ENCODE measurements around the gene CCDC88B. TPM values are rescaled to one million over a fixed set of nuclear protein-coding genes. Genes with fewer than 3 reads are reported as not detected.

The CCDC88B gene
- total and polyA plus RNA-seq, 9 of the 15 experiments (the other 6 are each of a cell fraction or from before 2014, with no cell fraction given), result 0.13 to 18.1 (median 7.9) TPM

DNA sequence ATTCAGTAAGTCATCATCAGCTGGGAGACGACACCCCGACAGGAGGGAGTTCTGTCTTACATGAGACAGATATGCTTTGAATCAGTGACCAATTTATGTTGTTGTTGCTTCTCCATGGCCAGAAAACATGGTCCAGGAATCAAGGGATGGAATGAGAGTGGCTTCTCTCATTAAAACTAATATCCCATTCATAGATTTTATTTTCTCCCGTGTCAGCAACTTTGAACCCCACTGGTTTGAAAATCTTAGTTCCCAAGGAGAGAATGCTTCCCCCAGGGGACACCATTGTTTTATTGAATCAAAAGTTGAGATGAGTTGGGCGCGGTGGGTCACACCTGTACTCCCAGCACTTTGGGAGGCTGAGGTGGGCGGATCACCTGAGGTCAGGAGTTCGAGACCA, 61.8 kb downstream of the CCDC88B start (continued):
- no peak for TF ChIP-seq CC2D1A (IDR thresholded peaks at IDR 0.05)
- TF ChIP-seq, protein P1, sequence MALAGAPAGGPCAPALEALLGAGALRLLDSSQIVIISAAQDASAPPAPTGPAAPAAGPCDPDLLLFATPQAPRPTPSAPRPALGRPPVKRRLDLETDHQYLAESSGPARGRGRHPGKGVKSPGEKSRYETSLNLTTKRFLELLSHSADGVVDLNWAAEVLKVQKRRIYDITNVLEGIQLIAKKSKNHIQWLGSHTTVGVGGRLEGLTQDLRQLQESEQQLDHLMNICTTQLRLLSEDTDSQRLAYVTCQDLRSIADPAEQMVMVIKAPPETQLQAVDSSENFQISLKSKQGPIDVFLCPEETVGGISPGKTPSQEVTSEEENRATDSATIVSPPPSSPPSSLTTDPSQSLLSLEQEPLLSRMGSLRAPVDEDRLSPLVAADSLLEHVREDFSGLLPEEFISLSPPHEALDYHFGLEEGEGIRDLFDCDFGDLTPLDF (CRISPR knock-in tag; IDR thresholded peaks at IDR 0.05), result no peak
- TF ChIP-seq ILK (tag; IDR thresholded peaks at IDR 0.05; ENCODE audit: borderline replicate concordance, low read depth), result no peak
- no peak for TF ChIP-seq CREB3L1 (IDR thresholded peaks at IDR 0.05; ENCODE audit: borderline replicate concordance, low read depth)
- no peak for TF ChIP-seq ZNF561 (CRISPR knock-in tag; conservative IDR thresholded peaks at IDR 0.05)
- TF ChIP-seq, protein P2, sequence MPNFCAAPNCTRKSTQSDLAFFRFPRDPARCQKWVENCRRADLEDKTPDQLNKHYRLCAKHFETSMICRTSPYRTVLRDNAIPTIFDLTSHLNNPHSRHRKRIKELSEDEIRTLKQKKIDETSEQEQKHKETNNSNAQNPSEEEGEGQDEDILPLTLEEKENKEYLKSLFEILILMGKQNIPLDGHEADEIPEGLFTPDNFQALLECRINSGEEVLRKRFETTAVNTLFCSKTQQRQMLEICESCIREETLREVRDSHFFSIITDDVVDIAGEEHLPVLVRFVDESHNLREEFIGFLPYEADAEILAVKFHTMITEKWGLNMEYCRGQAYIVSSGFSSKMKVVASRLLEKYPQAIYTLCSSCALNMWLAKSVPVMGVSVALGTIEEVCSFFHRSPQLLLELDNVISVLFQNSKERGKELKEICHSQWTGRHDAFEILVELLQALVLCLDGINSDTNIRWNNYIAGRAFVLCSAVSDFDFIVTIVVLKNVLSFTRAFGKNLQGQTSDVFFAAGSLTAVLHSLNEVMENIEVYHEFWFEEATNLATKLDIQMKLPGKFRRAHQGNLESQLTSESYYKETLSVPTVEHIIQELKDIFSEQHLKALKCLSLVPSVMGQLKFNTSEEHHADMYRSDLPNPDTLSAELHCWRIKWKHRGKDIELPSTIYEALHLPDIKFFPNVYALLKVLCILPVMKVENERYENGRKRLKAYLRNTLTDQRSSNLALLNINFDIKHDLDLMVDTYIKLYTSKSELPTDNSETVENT (CRISPR knock-in tag; IDR thresholded peaks at IDR 0.05), result no peak
- no peak for TF ChIP-seq HES1 (IDR thresholded peaks at IDR 0.05; ENCODE audit: low read depth)
- no peak for TF ChIP-seq KHSRP (IDR thresholded peaks at IDR 0.05)
- peak; percentile 46; the same call in 1 of the 2 replicates for TF ChIP-seq C11orf30 (IDR thresholded peaks at IDR 0.05; ENCODE audit: low read depth)
- TF ChIP-seq ZNF316 (IDR thresholded peaks at IDR 0.05), result peak; percentile 60
- TF ChIP-seq ZNF584 (CRISPR knock-in tag; IDR thresholded peaks at IDR 0.05; ENCODE audit: low read depth), result no peak
- TF ChIP-seq NFE2 (IDR thresholded peaks at IDR 0.05; ENCODE audit: low read depth), result no peak
- no peak for TF ChIP-seq ZNF75A (CRISPR knock-in tag; IDR thresholded peaks at IDR 0.05)
- TF ChIP-seq FOXJ3 (CRISPR knock-in tag; IDR thresholded peaks at IDR 0.05), result no peak
